Measurements from ENCODE around the gene RPS8. TPM values are rescaled to one million over a fixed set of nuclear protein-coding genes. Genes with fewer than 3 reads are reported as not detected.
"Not testable (repeated sequence)": the region's sequence is repeated elsewhere in the genome, so short reads cannot be mapped to it uniquely, and the experiment has no call there.

RPS8 gene
- total and polyA plus RNA-seq, 4 donors, result 258 to 891 (median 575) TPM

DNA sequence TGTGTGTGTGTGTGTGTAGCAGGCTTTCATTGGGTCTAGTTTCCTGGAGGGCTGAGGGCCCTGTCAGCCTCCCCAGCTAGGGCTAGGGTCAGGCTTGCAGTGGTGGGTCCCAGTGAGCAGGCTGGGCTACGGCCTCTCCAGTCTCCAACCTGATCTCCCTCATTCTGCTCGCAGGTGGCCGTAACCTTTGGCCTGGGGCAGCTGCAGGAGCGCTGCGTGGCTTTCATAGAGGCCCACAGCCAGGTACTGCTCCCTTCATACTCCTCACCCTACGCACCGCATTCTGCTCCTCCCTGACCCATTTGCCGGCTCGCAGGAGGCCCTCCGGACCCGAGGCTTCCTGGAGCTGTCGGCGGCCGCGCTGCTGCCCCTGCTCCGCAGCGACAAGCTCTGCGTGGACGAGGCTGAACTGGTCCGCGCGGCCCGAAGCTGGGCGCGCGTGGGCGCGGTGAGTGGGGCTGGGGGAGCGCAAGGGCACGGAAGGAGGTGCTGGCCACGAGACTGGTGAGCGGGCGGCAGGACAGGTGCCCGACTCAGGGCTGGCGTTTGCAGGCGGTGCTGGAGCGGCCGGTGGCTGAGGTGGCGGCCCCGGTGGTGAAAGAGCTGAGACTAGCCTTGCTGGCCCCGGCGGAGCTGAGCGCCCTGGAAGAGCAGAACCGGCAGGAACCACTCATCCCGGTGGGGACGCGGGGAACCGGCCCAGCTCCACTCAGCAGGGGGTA, 37.6 kb downstream of the RPS8 start:
- Histone ChIP-seq H3K27ac (ENCODE audit: low read depth in 1 of 2, low read length in 2 of 2) (peak overlapping the region; percentile 86 to 94), H3K4me3 (ENCODE audit: low read depth in 1 of 3, low read length in 3 of 3) (peak overlapping the region; percentile 71 to 82 (median 72)), H3K36me3 (ENCODE audit: control insufficient read depth in 4 of 4, insufficient read depth in 3 of 4, low read depth in 1 of 4, low read length in 3 of 4) (no peaks in the 10 kb centered on the region), H3K4me1 (ENCODE audit: control insufficient read depth in 4 of 4, insufficient read depth in 4 of 4, low read length in 3 of 4) (peaks cover 12 to 39% (median 28%) of the 10 kb centered on the region in 4 donors), H3K27me3 (ENCODE audit: control insufficient read depth in 4 of 4, insufficient read depth in 4 of 4, low read length in 3 of 4) (no peaks in the 10 kb centered on the region), H3K9me3 (ENCODE audit: control insufficient read depth in 4 of 4, low read length in 3 of 4) (no peaks in the 10 kb centered on the region), H3K9ac (ENCODE audit: low read depth in 1 of 2, low read length in 2 of 2) (peak overlapping the region; percentile 36 to 89)
- 28% methylated on average over 48 of the region's 48 CpGs for WGBS
- peak in 1 of 2 donors; percentile 15 for TF ChIP-seq RXRA (IDR thresholded peaks at IDR 0.05)
- TF ChIP-seq SP1 (IDR thresholded peaks at IDR 0.05), result peak; percentile 50
- no peak for TF ChIP-seq HNF4G (IDR thresholded peaks at IDR 0.05)
- TF ChIP-seq, protein P1, sequence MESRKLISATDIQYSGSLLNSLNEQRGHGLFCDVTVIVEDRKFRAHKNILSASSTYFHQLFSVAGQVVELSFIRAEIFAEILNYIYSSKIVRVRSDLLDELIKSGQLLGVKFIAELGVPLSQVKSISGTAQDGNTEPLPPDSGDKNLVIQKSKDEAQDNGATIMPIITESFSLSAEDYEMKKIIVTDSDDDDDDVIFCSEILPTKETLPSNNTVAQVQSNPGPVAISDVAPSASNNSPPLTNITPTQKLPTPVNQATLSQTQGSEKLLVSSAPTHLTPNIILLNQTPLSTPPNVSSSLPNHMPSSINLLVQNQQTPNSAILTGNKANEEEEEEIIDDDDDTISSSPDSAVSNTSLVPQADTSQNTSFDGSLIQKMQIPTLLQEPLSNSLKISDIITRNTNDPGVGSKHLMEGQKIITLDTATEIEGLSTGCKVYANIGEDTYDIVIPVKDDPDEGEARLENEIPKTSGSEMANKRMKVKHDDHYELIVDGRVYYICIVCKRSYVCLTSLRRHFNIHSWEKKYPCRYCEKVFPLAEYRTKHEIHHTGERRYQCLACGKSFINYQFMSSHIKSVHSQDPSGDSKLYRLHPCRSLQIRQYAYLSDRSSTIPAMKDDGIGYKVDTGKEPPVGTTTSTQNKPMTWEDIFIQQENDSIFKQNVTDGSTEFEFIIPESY (IDR thresholded peaks at IDR 0.05), result no peak
- peak; percentile 20 to 46 for TF ChIP-seq HNF4A (conservative IDR thresholded peaks at IDR 0.05)
- no peak for TF ChIP-seq FOXA2 (IDR thresholded peaks at IDR 0.05)
- peak; percentile 36 for DNase-seq (ENCODE audit: low spot score)

DNA sequence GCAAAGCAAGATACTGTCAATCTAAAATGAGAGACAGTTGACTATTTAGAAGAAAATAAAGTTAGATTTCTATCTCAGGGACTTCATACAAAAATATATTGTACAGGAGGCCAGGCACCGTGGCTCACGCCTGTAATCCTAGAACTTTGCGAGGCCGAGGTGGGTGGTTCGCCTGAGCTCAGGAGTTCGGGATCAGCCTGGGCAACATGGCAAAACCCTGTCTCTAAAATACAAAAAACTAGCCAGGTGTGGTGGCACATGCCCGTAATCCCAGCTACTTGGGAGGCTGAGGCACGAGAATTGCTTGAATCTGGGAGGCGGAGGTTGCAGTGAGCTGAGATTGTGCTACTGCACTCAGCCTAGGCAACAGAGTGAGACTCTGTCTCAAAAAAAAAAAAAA, 40.6 kb downstream of the RPS8 start:
- H3K9me3 ChIP-seq (ENCODE audit: control insufficient read depth in 4 of 4, low read length in 3 of 4); H3K27me3 ChIP-seq (ENCODE audit: control insufficient read depth in 4 of 4, insufficient read depth in 4 of 4, low read length in 3 of 4); H3K27ac ChIP-seq (ENCODE audit: low read depth in 1 of 2, low read length in 2 of 2); H3K9ac ChIP-seq (ENCODE audit: low read depth in 1 of 2, low read length in 2 of 2); DNase-seq (ENCODE audit: low spot score); H3K36me3 ChIP-seq (ENCODE audit: control insufficient read depth in 4 of 4, insufficient read depth in 3 of 4, low read depth in 1 of 4, low read length in 3 of 4); H3K4me3 ChIP-seq (ENCODE audit: low read depth in 1 of 3, low read length in 3 of 3): not testable (repeated sequence)
- 91% methylated on average over 9 of the region's 9 CpGs for WGBS
- peaks cover 7 to 36% (median 19%) of the 10 kb centered on the region in 4 donors for H3K4me1 ChIP-seq (ENCODE audit: control insufficient read depth in 4 of 4, insufficient read depth in 4 of 4, low read length in 3 of 4)

DNA sequence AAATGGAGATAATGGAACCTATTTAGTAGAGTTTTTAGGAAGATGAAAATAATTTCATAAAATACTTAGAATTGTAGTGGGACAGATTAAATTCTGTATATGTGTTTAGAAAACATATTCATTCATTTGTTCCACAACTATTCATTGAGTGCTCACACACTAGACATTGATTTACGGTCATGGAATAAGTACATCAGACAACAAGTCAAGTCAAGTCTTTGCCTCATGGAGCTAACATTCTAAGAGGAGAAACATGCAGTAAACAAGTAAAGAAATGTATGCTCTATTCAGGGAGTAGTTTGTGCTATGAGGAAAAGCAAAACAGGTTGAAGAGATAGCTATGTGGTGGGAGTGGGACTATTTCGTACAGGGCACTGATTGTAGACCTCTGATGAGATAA, 42.0 kb downstream of the RPS8 start:
- Histone ChIP-seq H3K9me3 (ENCODE audit: control insufficient read depth in 4 of 4, low read length in 3 of 4) (no peaks in the 10 kb centered on the region), H3K9ac (ENCODE audit: low read depth in 1 of 2, low read length in 2 of 2) (no peak overlapping the region), H3K27me3 (ENCODE audit: control insufficient read depth in 4 of 4, insufficient read depth in 4 of 4, low read length in 3 of 4) (no peaks in the 10 kb centered on the region), H3K36me3 (ENCODE audit: control insufficient read depth in 4 of 4, insufficient read depth in 3 of 4, low read depth in 1 of 4, low read length in 3 of 4) (no peaks in the 10 kb centered on the region), H3K4me3 (ENCODE audit: low read depth in 1 of 3, low read length in 3 of 3) (no peak overlapping the region), H3K27ac (ENCODE audit: low read depth in 1 of 2, low read length in 2 of 2) (no peak overlapping the region), H3K4me1 (ENCODE audit: control insufficient read depth in 4 of 4, insufficient read depth in 4 of 4, low read length in 3 of 4) (peaks cover 7 to 37% (median 19%) of the 10 kb centered on the region in 4 donors)
- TF ChIP-seq JUND (IDR thresholded peaks at IDR 0.05) (no peak), RAD21 (IDR thresholded peaks at IDR 0.05) (no peak), HNF4G (IDR thresholded peaks at IDR 0.05) (no peak), FOXA1 (IDR thresholded peaks at IDR 0.05) (no peak), FOXA2 (IDR thresholded peaks at IDR 0.05) (no peak), SP1 (IDR thresholded peaks at IDR 0.05) (no peak), RXRA (IDR thresholded peaks at IDR 0.05) (no peak), TAF1 (conservative IDR thresholded peaks at IDR 0.05) (no peak), EGR1 (IDR thresholded peaks at IDR 0.05; ENCODE audit: low read depth in 2 of 2) (no peak), GABPA (IDR thresholded peaks at IDR 0.05 in 1 of 2, conservative IDR thresholded peaks at IDR 0.05 in 1 of 2) (no peak)
- TF ChIP-seq, protein P2, sequence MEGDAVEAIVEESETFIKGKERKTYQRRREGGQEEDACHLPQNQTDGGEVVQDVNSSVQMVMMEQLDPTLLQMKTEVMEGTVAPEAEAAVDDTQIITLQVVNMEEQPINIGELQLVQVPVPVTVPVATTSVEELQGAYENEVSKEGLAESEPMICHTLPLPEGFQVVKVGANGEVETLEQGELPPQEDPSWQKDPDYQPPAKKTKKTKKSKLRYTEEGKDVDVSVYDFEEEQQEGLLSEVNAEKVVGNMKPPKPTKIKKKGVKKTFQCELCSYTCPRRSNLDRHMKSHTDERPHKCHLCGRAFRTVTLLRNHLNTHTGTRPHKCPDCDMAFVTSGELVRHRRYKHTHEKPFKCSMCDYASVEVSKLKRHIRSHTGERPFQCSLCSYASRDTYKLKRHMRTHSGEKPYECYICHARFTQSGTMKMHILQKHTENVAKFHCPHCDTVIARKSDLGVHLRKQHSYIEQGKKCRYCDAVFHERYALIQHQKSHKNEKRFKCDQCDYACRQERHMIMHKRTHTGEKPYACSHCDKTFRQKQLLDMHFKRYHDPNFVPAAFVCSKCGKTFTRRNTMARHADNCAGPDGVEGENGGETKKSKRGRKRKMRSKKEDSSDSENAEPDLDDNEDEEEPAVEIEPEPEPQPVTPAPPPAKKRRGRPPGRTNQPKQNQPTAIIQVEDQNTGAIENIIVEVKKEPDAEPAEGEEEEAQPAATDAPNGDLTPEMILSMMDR (IDR thresholded peaks at IDR 0.05; ENCODE audit: low read depth, low read length, missing input control), result no peak
- TF ChIP-seq, protein P1 (IDR thresholded peaks at IDR 0.05), result no peak
- TF ChIP-seq, protein P3, sequence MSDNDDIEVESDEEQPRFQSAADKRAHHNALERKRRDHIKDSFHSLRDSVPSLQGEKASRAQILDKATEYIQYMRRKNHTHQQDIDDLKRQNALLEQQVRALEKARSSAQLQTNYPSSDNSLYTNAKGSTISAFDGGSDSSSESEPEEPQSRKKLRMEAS (IDR thresholded peaks at IDR 0.05), result no peak
- TF ChIP-seq, protein P4, sequence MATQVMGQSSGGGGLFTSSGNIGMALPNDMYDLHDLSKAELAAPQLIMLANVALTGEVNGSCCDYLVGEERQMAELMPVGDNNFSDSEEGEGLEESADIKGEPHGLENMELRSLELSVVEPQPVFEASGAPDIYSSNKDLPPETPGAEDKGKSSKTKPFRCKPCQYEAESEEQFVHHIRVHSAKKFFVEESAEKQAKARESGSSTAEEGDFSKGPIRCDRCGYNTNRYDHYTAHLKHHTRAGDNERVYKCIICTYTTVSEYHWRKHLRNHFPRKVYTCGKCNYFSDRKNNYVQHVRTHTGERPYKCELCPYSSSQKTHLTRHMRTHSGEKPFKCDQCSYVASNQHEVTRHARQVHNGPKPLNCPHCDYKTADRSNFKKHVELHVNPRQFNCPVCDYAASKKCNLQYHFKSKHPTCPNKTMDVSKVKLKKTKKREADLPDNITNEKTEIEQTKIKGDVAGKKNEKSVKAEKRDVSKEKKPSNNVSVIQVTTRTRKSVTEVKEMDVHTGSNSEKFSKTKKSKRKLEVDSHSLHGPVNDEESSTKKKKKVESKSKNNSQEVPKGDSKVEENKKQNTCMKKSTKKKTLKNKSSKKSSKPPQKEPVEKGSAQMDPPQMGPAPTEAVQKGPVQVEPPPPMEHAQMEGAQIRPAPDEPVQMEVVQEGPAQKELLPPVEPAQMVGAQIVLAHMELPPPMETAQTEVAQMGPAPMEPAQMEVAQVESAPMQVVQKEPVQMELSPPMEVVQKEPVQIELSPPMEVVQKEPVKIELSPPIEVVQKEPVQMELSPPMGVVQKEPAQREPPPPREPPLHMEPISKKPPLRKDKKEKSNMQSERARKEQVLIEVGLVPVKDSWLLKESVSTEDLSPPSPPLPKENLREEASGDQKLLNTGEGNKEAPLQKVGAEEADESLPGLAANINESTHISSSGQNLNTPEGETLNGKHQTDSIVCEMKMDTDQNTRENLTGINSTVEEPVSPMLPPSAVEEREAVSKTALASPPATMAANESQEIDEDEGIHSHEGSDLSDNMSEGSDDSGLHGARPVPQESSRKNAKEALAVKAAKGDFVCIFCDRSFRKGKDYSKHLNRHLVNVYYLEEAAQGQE (IDR thresholded peaks at IDR 0.05), result no peak
- DNase-seq (ENCODE audit: low spot score), result no peak
- 93% methylated on average over 2 of the region's 2 CpGs for WGBS
